ENCODE measurements around the gene DAAM1.

GRCh38 chr14:59271256-59271655, 82.8 kb downstream of the DAAM1 start:
- TF ChIP-seq CTCF (IDR thresholded peaks at IDR 0.05), result no peak
- TF ChIP-seq POLR2A (IDR thresholded peaks at IDR 0.05), result no peak
